IPS-15b (cell line): ENCODE results near the gene TAF12.
A peak's percentile ranks its signal among the peaks of the same experiment; 100 is the strongest.
"Not testable (repeated sequence)": the region's sequence is repeated elsewhere in the genome, so short reads cannot be mapped to it uniquely, and the experiment has no call there.

Experiments
- H3K27me3 ChIP-seq: one replicate; pipeline ENCODE4 v1.6.1; 2013; ENCODE audit warnings: low read length; ENCODE audit not compliant: control insufficient read depth, insufficient read depth
- H3K36me3 ChIP-seq: one replicate; pipeline ENCODE4 v1.6.1; 2013; ENCODE audit warnings: low read length; ENCODE audit not compliant: control insufficient read depth, insufficient read depth
- H3K4me1 ChIP-seq: one replicate; pipeline ENCODE4 v1.6.1; 2013; ENCODE audit warnings: mild to moderate bottlenecking, low read length; ENCODE audit not compliant: control insufficient read depth, insufficient read depth
- H3K4me3 ChIP-seq: one replicate; pipeline ENCODE4 v1.5.1; 2013; ENCODE audit warnings: low read depth, low read length
- H3K9ac ChIP-seq: one replicate; pipeline ENCODE4 v1.6.1; 2013; ENCODE audit warnings: low read depth, mild to moderate bottlenecking, low read length
- H3K9me3 ChIP-seq: one replicate; pipeline ENCODE4 v1.6.1; 2013; ENCODE audit warnings: mild to moderate bottlenecking, low read length; ENCODE audit not compliant: control insufficient read depth, insufficient read depth

TAF12 gene

DNA sequence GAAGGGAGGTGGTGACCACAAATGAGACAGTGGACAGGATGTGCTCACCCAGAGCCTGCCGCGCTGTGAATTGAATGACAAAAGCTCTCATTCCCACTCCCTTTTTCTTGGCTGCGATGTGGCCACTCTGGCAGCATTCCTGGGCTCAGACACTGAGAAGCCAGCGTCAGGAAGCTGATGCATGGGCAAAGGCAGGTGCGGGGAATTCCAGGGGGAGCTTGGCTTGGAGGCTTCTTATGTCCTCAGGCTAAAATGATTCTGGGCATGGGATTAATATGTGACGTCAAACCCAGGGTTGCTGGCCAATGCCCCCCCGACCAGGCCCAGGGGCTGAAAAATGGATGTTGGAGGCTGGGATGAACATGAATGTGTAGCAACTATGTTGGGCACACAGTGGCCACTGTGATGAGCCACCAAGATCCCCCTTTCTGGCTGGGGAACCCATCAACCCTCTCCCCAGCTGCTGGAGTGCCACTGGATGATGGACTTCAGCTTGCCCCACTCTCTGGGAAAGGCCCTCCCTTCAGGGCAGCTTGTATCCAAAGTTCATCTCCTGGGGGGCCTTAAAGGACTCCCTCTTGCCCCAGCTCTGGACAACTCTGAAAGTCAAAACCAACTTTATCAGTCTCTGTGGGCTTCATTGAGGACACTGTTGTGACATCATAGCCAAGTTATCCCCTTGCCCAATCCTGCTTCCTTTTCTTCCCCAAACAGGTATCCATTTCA is 48.0 kb downstream of the TAF12 start:
- not testable (repeated sequence) for H3K4me3 ChIP-seq, H3K9ac ChIP-seq, H3K36me3 ChIP-seq, H3K27me3 ChIP-seq, H3K9me3 ChIP-seq
- H3K4me1 ChIP-seq = peaks cover 11% of the 10 kb centered on the region

DNA sequence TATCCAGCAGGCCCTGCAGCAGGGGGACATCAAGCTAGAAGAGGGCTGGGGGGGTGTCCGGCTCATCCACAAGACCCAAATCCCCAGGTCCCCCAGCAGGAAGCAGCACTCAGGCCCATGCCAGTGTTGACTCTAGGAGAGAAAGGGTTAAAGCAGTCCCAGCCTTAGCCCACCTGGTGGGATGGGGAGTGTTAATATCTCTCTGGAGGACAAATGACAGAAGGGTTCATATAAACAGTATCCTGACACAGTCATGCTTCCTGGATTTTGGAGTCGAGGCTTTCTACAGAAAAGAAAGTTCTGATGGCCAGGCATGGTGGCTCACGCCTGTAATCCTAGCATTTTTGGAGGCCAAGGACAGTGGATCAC is 48.9 kb downstream of the TAF12 start:
- H3K4me3 ChIP-seq, H3K36me3 ChIP-seq, H3K9me3 ChIP-seq, H3K9ac ChIP-seq, H3K27me3 ChIP-seq: not testable (repeated sequence)
- H3K4me1 ChIP-seq = peaks cover 11% of the 10 kb centered on the region

- H3K36me3 ChIP-seq = no peaks in the 10 kb centered on the region
- H3K9ac ChIP-seq = no peak overlapping the region
- H3K9me3 ChIP-seq = no peaks in the 10 kb centered on the region
- peak overlapping the region; percentile 68 for H3K4me3 ChIP-seq
- peaks cover 11% of the 10 kb centered on the region for H3K4me1 ChIP-seq
- H3K27me3 ChIP-seq = peaks cover 8% of the 10 kb centered on the region
These were observed 50.4 kb downstream of the TAF12 start for GRCh38 chr1:28592321-28593071.

DNA sequence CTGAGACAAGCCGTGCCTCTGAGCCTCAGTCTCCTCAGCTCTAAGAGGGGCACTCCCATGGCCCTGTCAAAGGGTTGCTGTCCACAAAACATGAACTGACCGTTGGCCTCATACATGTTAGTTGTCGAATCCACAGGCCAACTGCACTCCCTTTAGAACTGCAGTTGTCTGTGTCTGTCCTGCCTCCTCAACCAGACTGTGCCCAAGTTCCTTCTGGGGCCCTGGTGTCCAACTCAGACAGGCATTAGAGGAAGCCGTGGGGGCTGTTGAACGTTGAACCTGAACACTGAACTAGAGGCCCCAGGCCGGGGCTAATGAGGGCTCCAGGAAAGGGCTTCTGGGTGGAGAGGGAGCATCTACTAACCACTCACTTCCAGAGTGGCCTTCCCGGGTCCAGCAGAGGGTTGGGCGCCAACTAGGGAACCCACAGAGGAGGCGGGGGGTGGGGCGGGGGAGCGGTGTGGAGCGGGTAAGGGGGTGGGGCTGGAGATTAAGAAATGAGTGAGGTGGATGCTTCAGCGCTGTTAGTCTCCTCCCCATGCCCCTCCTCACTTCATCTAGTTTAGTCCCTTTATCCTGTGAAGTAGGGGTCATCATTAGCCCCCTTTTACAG is 51.1 kb downstream of the TAF12 start, which contains the start of gene RAB42:
Gene RAB42, plus strand, starts transcription at position 558 of the 613 bp plus-strand sequence. CDS start 247 bp downstream, outside the sequence.
- no peaks in the 10 kb centered on the region for H3K36me3 ChIP-seq
- peaks cover 8% of the 10 kb centered on the region for H3K27me3 ChIP-seq
- H3K4me1 ChIP-seq = peaks cover 11% of the 10 kb centered on the region
- peak within 1 kb of the TSS; percentile 68 for H3K4me3 ChIP-seq
- no peaks in the 10 kb centered on the region for H3K9me3 ChIP-seq
- no peak within 1 kb of the TSS for H3K9ac ChIP-seq

DNA sequence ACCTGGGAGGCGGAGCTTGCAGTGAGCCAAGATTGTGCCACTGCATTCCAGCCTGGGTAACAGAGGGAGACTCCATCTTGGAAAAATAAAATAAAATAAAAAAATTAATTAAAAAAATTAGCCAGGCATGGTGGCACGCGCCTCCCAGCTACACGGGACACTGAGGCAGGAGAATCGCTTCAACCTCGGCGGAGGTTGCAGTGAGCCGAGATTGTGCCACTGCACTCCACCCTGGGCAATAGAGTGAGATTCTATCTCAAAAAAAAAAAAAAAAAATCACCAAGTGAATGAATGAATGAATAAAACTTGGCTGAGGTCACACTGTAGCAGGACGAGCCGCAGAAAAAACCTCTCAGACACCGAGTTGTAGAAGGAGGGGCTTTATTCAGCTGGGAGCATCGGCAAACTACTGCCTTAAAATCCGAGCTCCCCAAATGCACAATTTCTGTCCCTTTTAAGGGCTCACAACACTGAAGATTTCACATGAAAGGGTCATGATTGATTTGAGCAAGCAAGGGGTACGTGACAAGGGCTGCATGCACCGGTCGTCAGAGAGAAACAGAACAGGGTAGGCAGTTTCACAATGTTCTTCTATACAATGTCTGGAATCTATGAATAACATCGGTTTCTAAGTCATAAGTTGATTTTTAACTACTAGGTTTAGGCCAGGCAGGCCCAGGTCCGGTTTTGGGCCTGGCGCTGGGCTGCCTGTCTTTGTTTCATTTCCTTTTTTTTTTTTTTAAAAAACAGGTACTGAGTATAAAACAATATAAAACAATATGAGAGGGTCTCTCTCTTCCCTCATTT is 56.1 kb downstream of the TAF12 start:
- not testable (repeated sequence) for H3K9ac ChIP-seq, H3K27me3 ChIP-seq, H3K4me3 ChIP-seq, H3K36me3 ChIP-seq, H3K4me1 ChIP-seq, H3K9me3 ChIP-seq

GRCh38 chr1:28582248-28582615 is 60.6 kb downstream of the TAF12 start:
- Histone ChIP-seq H3K36me3 (peaks cover 32% of the 10 kb centered on the region), H3K4me1 (peaks cover 4% of the 10 kb centered on the region), H3K4me3 (peak overlapping the region; percentile 100), H3K9ac (no peak overlapping the region), H3K27me3 (peaks cover 4% of the 10 kb centered on the region), H3K9me3 (no peaks in the 10 kb centered on the region)

GRCh38 chr1:28581531-28582247 is 61.2 kb downstream of the TAF12 start:
- peak overlapping the region; percentile 97 for H3K9ac ChIP-seq
- H3K9me3 ChIP-seq = no peaks in the 10 kb centered on the region
- H3K4me3 ChIP-seq = peak overlapping the region; percentile 100
- peaks cover 4% of the 10 kb centered on the region for H3K4me1 ChIP-seq
- peaks cover 36% of the 10 kb centered on the region for H3K36me3 ChIP-seq
- peaks cover 4% of the 10 kb centered on the region for H3K27me3 ChIP-seq

DNA sequence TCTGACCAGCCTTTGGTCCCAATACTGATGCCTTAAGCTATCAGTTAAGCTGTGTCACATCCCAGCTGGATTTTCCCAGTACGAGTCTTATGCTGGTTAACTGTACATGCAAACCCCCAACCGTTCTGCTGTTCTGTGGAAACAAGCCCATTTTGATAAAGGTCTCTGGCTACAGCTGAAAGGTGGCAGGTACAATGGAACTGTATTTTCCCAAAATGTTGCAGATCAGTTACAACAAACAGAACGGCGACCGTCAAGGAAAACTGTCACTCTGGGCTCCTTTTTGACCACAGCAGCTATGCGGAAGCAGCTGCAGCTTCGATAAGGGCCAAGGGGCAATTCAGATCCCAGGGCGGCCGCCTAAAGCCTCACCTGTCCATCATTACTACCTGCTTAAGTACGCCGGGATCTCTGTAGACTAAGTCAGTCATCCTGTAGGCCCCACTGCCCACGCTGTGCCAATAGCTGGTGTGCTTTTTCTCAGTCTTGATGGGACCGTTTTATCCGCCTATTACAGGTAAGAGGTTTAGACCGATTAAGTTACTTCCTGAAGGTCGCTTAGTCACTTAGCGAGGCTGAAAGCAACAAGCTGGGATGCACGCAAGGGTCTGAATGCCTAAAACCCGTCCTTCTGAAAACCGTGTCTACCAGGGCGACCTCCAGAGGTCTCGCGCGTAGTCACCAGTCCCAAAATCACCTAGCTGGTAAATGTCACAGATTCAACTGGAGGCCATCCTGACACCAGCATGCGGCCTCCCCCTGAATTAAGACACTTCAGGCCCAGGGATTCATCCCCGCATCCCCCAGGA is 61.9 kb downstream of the TAF12 start:
- Histone ChIP-seq H3K9me3 (no peaks in the 10 kb centered on the region), H3K4me3 (peak overlapping the region; percentile 100), H3K4me1 (peaks cover 4% of the 10 kb centered on the region), H3K36me3 (peaks cover 36% of the 10 kb centered on the region), H3K27me3 (peaks cover 4% of the 10 kb centered on the region), H3K9ac (peak overlapping the region; percentile 97)

DNA sequence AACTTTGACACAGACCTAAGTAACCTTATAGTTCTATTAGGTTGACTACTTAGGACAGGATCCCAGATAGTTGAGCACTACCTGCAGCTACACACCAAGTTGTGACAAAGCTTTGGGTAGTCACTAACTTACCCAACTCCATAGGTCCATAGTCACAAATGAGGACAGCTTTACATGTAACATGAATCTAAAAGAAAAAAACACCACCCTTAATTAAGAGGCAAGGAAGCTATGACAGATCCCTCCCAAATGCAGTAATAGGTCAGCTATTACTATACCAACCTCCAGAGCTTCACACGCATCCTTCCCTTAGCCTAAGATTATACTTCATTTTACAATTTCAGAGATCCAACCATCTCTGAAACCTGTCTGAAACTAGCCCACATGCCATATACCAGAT is 63.5 kb downstream of the TAF12 start:
- Histone ChIP-seq H3K9ac (no peak overlapping the region), H3K36me3 (peaks cover 36% of the 10 kb centered on the region), H3K4me3 (no peak overlapping the region), H3K9me3 (no peaks in the 10 kb centered on the region), H3K27me3 (peaks cover 4% of the 10 kb centered on the region), H3K4me1 (peaks cover 4% of the 10 kb centered on the region)

GRCh38 chr1:28578696-28579218 is 64.1 kb downstream of the TAF12 start:
- peaks cover 36% of the 10 kb centered on the region for H3K36me3 ChIP-seq
- H3K27me3 ChIP-seq = peaks cover 4% of the 10 kb centered on the region
- H3K4me1 ChIP-seq = peaks cover 4% of the 10 kb centered on the region
- H3K9ac ChIP-seq = no peak overlapping the region
- no peaks in the 10 kb centered on the region for H3K9me3 ChIP-seq
- no peak overlapping the region for H3K4me3 ChIP-seq
